IMR-90 (cell line): ENCODE data around the gene EIF3I. TPM values are rescaled to one million over a fixed set of nuclear protein-coding genes. Genes with fewer than 3 reads are reported as not detected.

Experiments used
- ATAC-seq: fragments of 200-7000 bp; cut with Tn5 transposase; 2 replicates; pipeline ENCODE4 v1.9.1; 2020; ENCODE audit warnings: low read depth, mild to moderate bottlenecking, moderate library complexity
- BruUV-seq: library from RNA; stranded (reverse); fragments of 400-500 nt; replicated peaks from 2 replicates; lab custom pipeline; 2021; lab: Mats Ljungman, UMichigan
- CTCF ChIA-PET: fragments of 300-600 bp; formaldehyde crosslinking; extraction: SDS; loops from one replicate; lab custom pipeline; 2021; ENCODE audit warnings: antibody characterized with exemption; lab: Yijun Ruan, JAX
- POLR2A ChIA-PET: fragments of 300-600 bp; sonication (Branson Sonifier 250); formaldehyde crosslinking; loops from one replicate; lab custom pipeline; 2022; ENCODE audit warnings: antibody characterized with exemption; ENCODE audit not compliant: unreplicated experiment; lab: Charles Lee
- DNase-seq: peaks from one replicate; pipeline ENCODE4 v3.0.0; 2013
- H2AFZ ChIP-seq: replicated peaks from 2 replicates; pipeline ENCODE3; 2013; ENCODE audit warnings: low read length, mild to moderate bottlenecking; ENCODE audit not compliant: poor library complexity
- H2AK5ac ChIP-seq: 2 replicates; pipeline ENCODE4 v1.6.1; 2013; ENCODE audit warnings: low read depth, low read length, inconsistent platforms
- H2AK9ac ChIP-seq: replicated peaks from 2 replicates; pipeline ENCODE3; 2013; ENCODE audit warnings: mild to moderate bottlenecking, low read depth, low read length, moderate library complexity; ENCODE audit not compliant: poor library complexity
- H2BK120ac ChIP-seq: 2 replicates; pipeline ENCODE4 v1.6.1; 2013; ENCODE audit warnings: low read depth, low read length, inconsistent platforms
- H2BK15ac ChIP-seq: 3 replicates; pipeline ENCODE4 v1.6.1; 2013; ENCODE audit warnings: low read depth, low read length, inconsistent platforms
- H2BK20ac ChIP-seq: 2 replicates; pipeline ENCODE4 v1.6.1; 2013; ENCODE audit warnings: low read depth, mild to moderate bottlenecking, inconsistent platforms, low read length, moderate library complexity
- H2BK5ac ChIP-seq: 2 replicates; pipeline ENCODE4 v1.6.1; 2013; ENCODE audit warnings: mild to moderate bottlenecking, low read depth, low read length, inconsistent platforms; ENCODE audit not compliant: poor library complexity, severe bottlenecking
- H3K14ac ChIP-seq: replicated peaks from 2 replicates; pipeline ENCODE4 v1.6.1; 2013; ENCODE audit warnings: low read depth, low read length, inconsistent platforms
- H3K18ac ChIP-seq: 2 replicates; pipeline ENCODE4 v1.6.1; 2013; ENCODE audit warnings: low read depth, low read length, control low read depth
- H3K23ac ChIP-seq: 2 replicates; pipeline ENCODE4 v1.6.1; 2013; ENCODE audit warnings: low read depth, low read length, inconsistent platforms
- H3K27ac ChIP-seq: 2 replicates; pipeline ENCODE4 v1.5.1; 2013; ENCODE audit warnings: mild to moderate bottlenecking, control low read depth, low read length; ENCODE audit not compliant: insufficient read depth
- H3K27me3 ChIP-seq: 2 replicates; pipeline ENCODE4 v1.6.1; 2013; ENCODE audit warnings: low read length; ENCODE audit not compliant: control insufficient read depth, insufficient read depth
- H3K36me3 ChIP-seq: 2 replicates; pipeline ENCODE4 v1.6.1; 2013; ENCODE audit warnings: low read length, mixed read lengths; ENCODE audit not compliant: control insufficient read depth, insufficient read depth
- H3K4ac ChIP-seq: 2 replicates; pipeline ENCODE4 v1.6.1; 2013; ENCODE audit warnings: low read depth, low read length, inconsistent platforms
- H3K4me1 ChIP-seq: 2 replicates; pipeline ENCODE4 v1.6.1; 2013; ENCODE audit warnings: low read length, mixed read lengths; ENCODE audit not compliant: control insufficient read depth, insufficient read depth
- H3K4me2 ChIP-seq: 2 replicates; pipeline ENCODE4 v1.6.1; 2013; ENCODE audit warnings: low read depth, mild to moderate bottlenecking, control low read depth, low read length, moderate library complexity
- H3K4me3 ChIP-seq: 2 replicates; pipeline ENCODE4 v1.5.1; 2013; ENCODE audit warnings: low read depth, mild to moderate bottlenecking, control low read depth, low read length, moderate library complexity; ENCODE audit not compliant: insufficient read depth
- H3K56ac ChIP-seq: 2 replicates; pipeline ENCODE4 v1.6.1; 2013; ENCODE audit warnings: low read length, inconsistent platforms; ENCODE audit not compliant: insufficient read depth; ENCODE audit errors: extremely low read depth
- H3K79me1 ChIP-seq, 2 experiments: 2 replicates each; pipeline ENCODE4 v1.6.1; 2013; ENCODE audit warnings: low read length in 2 of 2, inconsistent platforms in 1 of 2, low read depth in 1 of 2
- H3K9ac ChIP-seq: 2 replicates; pipeline ENCODE4 v1.6.1; 2013; ENCODE audit warnings: low read depth, low read length, control low read depth
- H3K9me1 ChIP-seq: 2 replicates; pipeline ENCODE4 v1.6.1; 2013; ENCODE audit warnings: low read length, inconsistent platforms; ENCODE audit not compliant: insufficient read depth
- H3K9me3 ChIP-seq: 2 replicates; pipeline ENCODE4 v1.6.1; 2013; ENCODE audit warnings: low read length; ENCODE audit not compliant: control insufficient read depth, insufficient read depth
- H4K20me1 ChIP-seq: 2 replicates; pipeline ENCODE4 v1.6.1; 2013; ENCODE audit warnings: low read length, inconsistent platforms; ENCODE audit not compliant: insufficient read depth
- H4K5ac ChIP-seq: 2 replicates; pipeline ENCODE4 v1.6.1; 2013; ENCODE audit warnings: mild to moderate bottlenecking, low read depth, low read length, control low read depth
- H4K8ac ChIP-seq, 2 experiments: 2 replicates each; pipeline ENCODE4 v1.6.1; 2013; ENCODE audit warnings: low read depth in 2 of 2, low read length in 2 of 2, control low read depth in 1 of 2, inconsistent platforms in 1 of 2
- H4K91ac ChIP-seq: 2 replicates; pipeline ENCODE4 v1.6.1; 2013; ENCODE audit warnings: low read depth, low read length, inconsistent platforms; ENCODE audit not compliant: insufficient read depth
- CEBPB ChIP-seq: IDR thresholded peaks from 2 replicates; pipeline ENCODE4 v1.6.1; 2012; ENCODE audit warnings: low read depth, low read length, improper control_type of control experiment
- WGBS, 2 experiments: methylation state at CpG; one replicate each; pipeline versions ENCODE4 v1.1.5 to v1.1.7; 2013; ENCODE audit warnings: missing lambda C conversion rate in 2 of 2; ENCODE audit not compliant: insufficient read length in 1 of 2; ENCODE audit errors: extremely low coverage in 2 of 2; 5-methylcytosine and 5-hydroxymethylcytosine counted together
- dilution Hi-C: fragments of 300-500 bp; cut with HindIII; formaldehyde crosslinking; loops from one replicate; pipeline ENCODE4 v1.14.3; 2018; ENCODE audit warnings: low sequenced_read_pairs; ENCODE audit not compliant: unreplicated experiment
- in situ Hi-C: fragments of 300-500 bp; cut with MboI; formaldehyde crosslinking; loops from 3 replicates; pipeline ENCODE4 v1.14.3; 2019; ENCODE audit warnings: low sequenced_read_pairs, inconsistent platforms, mixed read lengths
- intact Hi-C: fragments of 100-400 bp; cut with micrococcal nuclease; formaldehyde crosslinking; loops from 2 replicates; pipeline ENCODE4 v1.10.0; 2022
- polyA plus RNA-seq, 3 experiments: library from polyadenylated mRNA; depleted of rRNA; stranded (reverse); fragments of >200 nt; gene quantifications; 2 replicates each; pipeline ENCODE4 v1.2.3, GENCODE V29; 2012; ENCODE audit warnings: low replicate concordance in 1 of 3
- total RNA-seq: library from RNA; depleted of rRNA; stranded (reverse); fragments of >200 nt; gene quantifications from 2 replicates; pipeline ENCODE4 v1.2.3, GENCODE V29; 2012

Gene EIF3I
- total and polyA plus RNA-seq, 2 of the 4 experiments (the other 2 are of a cell fraction) = 469 to 716 TPM

GRCh38 chr1:32172621-32173245, 49.5 kb upstream of the EIF3I start:
- ATAC-seq = peak; percentile 56
- CTCF ChIA-PET = no interaction called here

More at GRCh38 chr1:32172621-32173245, 49.5 kb upstream of the EIF3I start:
- H3K9me1 ChIP-seq = peaks cover 13% of the 10 kb centered on the region
- DNase-seq = peak; percentile 35
- H3K18ac ChIP-seq = no peak overlapping the region
- H2BK20ac ChIP-seq = no peak overlapping the region
- H3K4me2 ChIP-seq = no peak overlapping the region
- no peaks in the 10 kb centered on the region for H3K27me3 ChIP-seq
- dilution Hi-C loops = no loop called here
- H2AK5ac ChIP-seq = no peak overlapping the region
- H3K9ac ChIP-seq = no peak overlapping the region
- no peak for TF ChIP-seq CEBPB
- H2BK120ac ChIP-seq = no peak overlapping the region
- no peaks in the 10 kb centered on the region; the same call in 1 of the 2 replicates for H4K20me1 ChIP-seq
- H2BK5ac ChIP-seq = no peak overlapping the region
- H3K23ac ChIP-seq = no peak overlapping the region
- no peak overlapping the region for H4K91ac ChIP-seq
- in situ Hi-C loops = no loop called here
- no peak overlapping the region for H2AFZ ChIP-seq
- no peak overlapping the region for H3K4ac ChIP-seq
- peaks cover 54% of the 10 kb centered on the region for H3K36me3 ChIP-seq
- no peak overlapping the region for H2BK15ac ChIP-seq
- no CpG with 5 or more reads among the region's 1 CpG for WGBS, 2 experiments
- no peak overlapping the region for H2AK9ac ChIP-seq
- peaks cover 7 to 24% of the 10 kb centered on the region in 2 experiments for H3K79me1 ChIP-seq
- H3K9me3 ChIP-seq = no peaks in the 10 kb centered on the region
- H3K14ac ChIP-seq = no peak overlapping the region; the same call in 1 of the 2 replicates
- H4K5ac ChIP-seq = no peak overlapping the region
- H3K56ac ChIP-seq = no peak overlapping the region
- intact Hi-C loops = no loop called here
- H3K4me3 ChIP-seq = no peak overlapping the region
- POLR2A ChIA-PET = no interaction called here
- H4K8ac ChIP-seq = no peak overlapping the region
- H3K4me1 ChIP-seq = no peaks in the 10 kb centered on the region; the same call in 1 of the 2 replicates
- no TSS peak for BruUV-seq
- H3K27ac ChIP-seq = no peak overlapping the region
